Sigmoid colon (tissue), 4 donors: ENCODE results near the gene CEP170B.

Experiments used
- CTCF ChIP-seq, 4 experiments: fragments of 450-650 bp in 3 of 4; fragments of 200-600 bp in 1 of 4; IDR thresholded peaks; one replicate each; pipeline ENCODE4 v1.5.1; 2016 to 2019; ENCODE audit warnings: antibody characterized with exemption in 4 of 4, mild to moderate bottlenecking in 3 of 4, moderate library complexity in 2 of 4
- EP300 ChIP-seq, 4 donors: sonication (generic); formaldehyde crosslinking; IDR thresholded peaks; one replicate each; pipeline ENCODE4 v1.6.1; 2017; ENCODE audit warnings: antibody characterized with exemption in 4 of 4
- POLR2A ChIP-seq, 2 donors: fragments of 450-650 bp; IDR thresholded peaks; one replicate each; pipeline ENCODE4 v1.6.1; 2016; ENCODE audit warnings: antibody characterized with exemption in 2 of 2, mild to moderate bottlenecking in 2 of 2, moderate library complexity in 2 of 2

DNA sequence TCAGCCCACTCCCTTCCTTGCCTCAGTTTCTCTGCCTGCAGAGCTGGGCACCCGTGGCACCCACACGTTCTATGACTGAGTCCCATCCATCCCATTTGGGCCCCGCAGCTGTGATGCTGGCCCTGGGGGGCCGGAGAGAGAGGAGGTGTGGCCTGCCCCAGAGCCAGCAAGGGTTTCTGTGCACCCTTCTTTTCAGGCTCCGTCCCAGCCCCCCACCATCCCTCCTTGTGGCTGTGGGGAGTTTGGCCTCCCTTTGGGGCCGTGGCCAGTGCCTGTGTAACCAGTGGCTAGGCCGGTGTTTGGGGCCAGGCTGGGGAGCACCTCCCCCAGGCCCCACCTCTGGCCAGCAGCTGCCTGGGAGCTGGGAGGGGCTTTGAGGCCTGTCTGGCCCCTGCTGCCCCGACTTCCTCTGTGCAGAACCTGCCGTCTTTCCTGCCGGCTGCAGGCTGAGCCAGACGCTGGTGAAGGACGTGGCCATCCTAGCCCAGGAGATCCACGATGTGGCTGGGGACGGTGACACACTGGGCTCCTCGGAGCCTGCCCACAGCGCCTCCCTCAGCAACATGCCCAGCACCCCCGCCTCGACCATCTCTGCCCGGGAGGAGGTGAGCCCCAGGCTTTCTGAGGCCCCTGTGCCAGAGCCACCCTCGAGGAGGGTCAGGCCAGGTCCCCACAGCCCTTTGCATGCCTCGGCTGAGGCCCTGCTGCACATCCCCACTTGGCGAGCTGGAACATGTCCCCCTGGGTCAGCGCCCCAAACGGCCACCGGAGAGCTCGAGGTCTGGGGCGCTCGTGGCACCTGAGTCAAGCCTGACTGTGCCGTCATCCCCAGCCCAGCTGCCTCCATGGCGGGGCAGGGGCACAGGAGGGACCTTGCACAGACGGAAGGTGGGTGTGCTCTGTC lies 27.7 kb downstream of the CEP170B start:
- TF ChIP-seq CTCF (IDR thresholded peaks at IDR 0.05) (no peak), EP300 (IDR thresholded peaks at IDR 0.05) (no peak), POLR2A (IDR thresholded peaks at IDR 0.05) (no peak)
